ENCODE data around the gene PSME1. TPM values are rescaled to one million over a fixed set of nuclear protein-coding genes. Genes with fewer than 3 reads are reported as not detected.

The PSME1 gene
- polyA plus RNA-seq, 1 donor from 2014 or later: 55.8 TPM

DNA sequence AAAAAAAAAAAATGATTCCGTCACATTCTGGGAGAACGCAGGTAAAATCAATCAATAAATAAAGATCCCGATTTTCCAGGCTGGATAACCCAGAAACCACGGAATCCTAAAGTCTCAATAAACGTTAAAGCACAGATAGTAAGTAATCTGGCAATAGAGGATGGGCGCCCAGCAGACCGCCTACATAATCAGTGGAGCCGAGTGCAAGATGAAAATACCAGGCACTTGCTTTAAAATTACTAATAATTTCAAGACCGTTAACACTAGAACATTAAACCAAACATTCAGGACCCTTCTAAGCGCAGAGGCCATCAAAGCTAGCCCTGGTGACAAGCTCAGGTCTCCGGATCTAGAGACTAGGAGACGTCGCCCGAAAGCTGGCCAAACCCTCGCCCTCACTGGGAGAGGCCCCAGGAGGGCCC is 22.6 kb upstream of the PSME1 start:
- Histone ChIP-seq H3K9me2 (ENCODE audit: insufficient read depth, low read length) (no peaks in the 10 kb centered on the region), H3K36me3 (ENCODE audit: insufficient read depth, low read length) (no peaks in the 10 kb centered on the region), H3K9ac (ENCODE audit: low read length) (peak overlapping the region; percentile 98), H3K4me2 (ENCODE audit: low read length) (peak overlapping the region; percentile 84), H3K9me3 (ENCODE audit: low read length) (no peaks in the 10 kb centered on the region), H3K27me3 (ENCODE audit: insufficient read depth, low read depth, low read length) (no peaks in the 10 kb centered on the region), H2AFZ (ENCODE audit: low read depth, low read length) (peak overlapping the region; percentile 99), H3K4me3 (ENCODE audit: low read length) (peak overlapping the region; percentile 89), H3F3A (ENCODE audit: insufficient read depth, low read length, poor library complexity, severe bottlenecking) (no peaks in the 10 kb centered on the region), H3K27ac (ENCODE audit: low read length) (peak overlapping the region; percentile 100), H4K20me1 (ENCODE audit: insufficient read depth) (no peaks in the 10 kb centered on the region), H3K79me2 (replicated peaks; ENCODE audit: insufficient read depth, low read length) (peaks cover 10% of the 10 kb centered on the region)
- TF ChIP-seq EP300 (conservative IDR thresholded peaks at IDR 0.05; ENCODE audit: poor library complexity, severe bottlenecking) (no peak), REST (IDR thresholded peaks at IDR 0.05; ENCODE audit: borderline replicate concordance) (no peak), MXI1 (conservative IDR thresholded peaks at IDR 0.05; ENCODE audit: poor library complexity, severe bottlenecking) (no peak), SMC3 (conservative IDR thresholded peaks at IDR 0.05; ENCODE audit: poor library complexity) (no peak), TAF1 (IDR thresholded peaks at IDR 0.05; ENCODE audit: low read depth) (no peak)
- TF ChIP-seq, protein P1, sequence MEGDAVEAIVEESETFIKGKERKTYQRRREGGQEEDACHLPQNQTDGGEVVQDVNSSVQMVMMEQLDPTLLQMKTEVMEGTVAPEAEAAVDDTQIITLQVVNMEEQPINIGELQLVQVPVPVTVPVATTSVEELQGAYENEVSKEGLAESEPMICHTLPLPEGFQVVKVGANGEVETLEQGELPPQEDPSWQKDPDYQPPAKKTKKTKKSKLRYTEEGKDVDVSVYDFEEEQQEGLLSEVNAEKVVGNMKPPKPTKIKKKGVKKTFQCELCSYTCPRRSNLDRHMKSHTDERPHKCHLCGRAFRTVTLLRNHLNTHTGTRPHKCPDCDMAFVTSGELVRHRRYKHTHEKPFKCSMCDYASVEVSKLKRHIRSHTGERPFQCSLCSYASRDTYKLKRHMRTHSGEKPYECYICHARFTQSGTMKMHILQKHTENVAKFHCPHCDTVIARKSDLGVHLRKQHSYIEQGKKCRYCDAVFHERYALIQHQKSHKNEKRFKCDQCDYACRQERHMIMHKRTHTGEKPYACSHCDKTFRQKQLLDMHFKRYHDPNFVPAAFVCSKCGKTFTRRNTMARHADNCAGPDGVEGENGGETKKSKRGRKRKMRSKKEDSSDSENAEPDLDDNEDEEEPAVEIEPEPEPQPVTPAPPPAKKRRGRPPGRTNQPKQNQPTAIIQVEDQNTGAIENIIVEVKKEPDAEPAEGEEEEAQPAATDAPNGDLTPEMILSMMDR (IDR thresholded peaks at IDR 0.05; ENCODE audit: poor library complexity, severe bottlenecking): no peak

- no peaks in the 10 kb centered on the region for H3K36me3 ChIP-seq (ENCODE audit: insufficient read depth, low read length)
- H2AFZ ChIP-seq (ENCODE audit: low read depth, low read length): peak overlapping the region; percentile 99
- TF ChIP-seq RAD21 (conservative IDR thresholded peaks at IDR 0.05): peak; percentile 34
- TF ChIP-seq SMC3 (conservative IDR thresholded peaks at IDR 0.05; ENCODE audit: poor library complexity): peak; percentile 36
- peak; percentile 52 for TF ChIP-seq TAF1 (IDR thresholded peaks at IDR 0.05; ENCODE audit: low read depth)
- TF ChIP-seq REST (IDR thresholded peaks at IDR 0.05; ENCODE audit: borderline replicate concordance): peak; percentile 17
- TF ChIP-seq, protein P1 (IDR thresholded peaks at IDR 0.05; ENCODE audit: poor library complexity, severe bottlenecking): peak; percentile 7
- TF ChIP-seq EZH2 (IDR thresholded peaks at IDR 0.05; ENCODE audit: borderline replicate concordance, insufficient read depth, low read length, poor library complexity, severe bottlenecking): no peak
- no peak for TF ChIP-seq MXI1 (conservative IDR thresholded peaks at IDR 0.05; ENCODE audit: poor library complexity, severe bottlenecking)
- TF ChIP-seq POLR2AphosphoS5 (IDR thresholded peaks at IDR 0.05): peak; percentile 85
- peaks cover 10% of the 10 kb centered on the region for H3K79me2 ChIP-seq (replicated peaks; ENCODE audit: insufficient read depth, low read length)
- peak overlapping the region; percentile 100 for H3K27ac ChIP-seq (ENCODE audit: low read length)
- H4K20me1 ChIP-seq (ENCODE audit: insufficient read depth): no peaks in the 10 kb centered on the region
- H3K4me3 ChIP-seq (ENCODE audit: low read length): peak overlapping the region; percentile 89
- H3K9me2 ChIP-seq (ENCODE audit: insufficient read depth, low read length): no peaks in the 10 kb centered on the region
- H3K9me3 ChIP-seq (ENCODE audit: low read length): no peaks in the 10 kb centered on the region
- H3K27me3 ChIP-seq (ENCODE audit: insufficient read depth, low read depth, low read length): no peaks in the 10 kb centered on the region
- H3F3A ChIP-seq (ENCODE audit: insufficient read depth, low read length, poor library complexity, severe bottlenecking): no peaks in the 10 kb centered on the region
- peak overlapping the region; percentile 98 for H3K9ac ChIP-seq (ENCODE audit: low read length)
- peak overlapping the region; percentile 84 for H3K4me2 ChIP-seq (ENCODE audit: low read length)
These were observed 22.0 kb upstream of the PSME1 start for GRCh38 chr14:24113801-24114531.

All from neural cell (in vitro differentiated cells).